Measurements from ENCODE around the gene KDM4B.

Gene KDM4B

GRCh38 chr19:5093948-5094718, 125.2 kb downstream of the KDM4B start:
- peak; percentile 47 for DNase-seq

- DNase-seq: no peak
Measured at GRCh38 chr19:5094768-5095567, 126.1 kb downstream of the KDM4B start.

DNA sequence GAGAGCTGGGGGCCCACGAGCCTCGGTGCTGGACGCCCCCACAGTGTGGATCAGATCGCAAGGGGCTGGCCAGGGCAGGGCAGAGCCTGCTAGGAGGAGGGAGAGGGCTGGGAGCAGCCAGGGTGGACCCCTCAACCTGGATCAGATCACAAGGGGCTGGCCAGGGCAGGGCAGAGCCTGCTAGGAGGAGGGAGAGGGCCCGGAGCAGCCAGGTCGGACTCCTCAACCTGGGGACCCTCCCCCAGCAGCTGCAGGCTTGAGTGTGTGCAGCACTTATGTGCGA, 126.6 kb downstream of the KDM4B start:
- no peak for DNase-seq

GRCh38 chr19:5096536-5096935, 127.6 kb downstream of the KDM4B start:
- no peak for DNase-seq

GRCh38 chr19:5097331-5097930, 128.5 kb downstream of the KDM4B start:
- DNase-seq: no peak

DNA sequence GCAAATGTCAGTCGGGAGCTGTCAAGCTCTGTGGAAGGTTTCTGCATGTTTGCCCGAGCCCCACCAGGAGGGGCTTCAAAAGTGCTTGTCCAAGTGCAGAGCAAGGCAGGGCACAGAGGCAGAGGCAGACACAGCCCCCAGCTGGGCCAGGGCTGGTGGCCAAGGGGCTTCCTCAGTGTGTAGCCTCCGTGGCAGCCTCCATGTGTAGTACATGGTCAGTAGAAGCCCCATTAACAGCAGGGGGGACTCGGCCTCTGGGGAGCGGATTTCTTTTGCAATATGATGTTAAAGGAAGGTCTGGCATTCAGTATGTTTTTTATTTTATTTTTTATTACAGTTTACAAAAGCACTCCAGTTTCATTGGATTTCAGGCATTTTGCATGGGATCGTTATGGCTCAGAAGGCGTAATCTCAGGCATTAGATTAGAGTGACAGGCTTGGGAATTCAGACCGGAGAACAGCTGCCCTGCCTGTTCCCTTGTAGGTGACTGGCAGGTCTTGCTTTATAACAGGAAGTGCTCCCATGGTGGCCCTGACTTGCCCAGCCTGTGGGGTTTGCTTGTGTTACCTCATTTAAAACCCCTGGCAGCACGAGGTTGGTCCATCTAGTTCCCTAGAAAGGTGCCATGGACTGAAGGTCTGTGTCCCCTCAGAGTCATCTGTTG, 129.2 kb downstream of the KDM4B start:
- no peak for DNase-seq

DNA sequence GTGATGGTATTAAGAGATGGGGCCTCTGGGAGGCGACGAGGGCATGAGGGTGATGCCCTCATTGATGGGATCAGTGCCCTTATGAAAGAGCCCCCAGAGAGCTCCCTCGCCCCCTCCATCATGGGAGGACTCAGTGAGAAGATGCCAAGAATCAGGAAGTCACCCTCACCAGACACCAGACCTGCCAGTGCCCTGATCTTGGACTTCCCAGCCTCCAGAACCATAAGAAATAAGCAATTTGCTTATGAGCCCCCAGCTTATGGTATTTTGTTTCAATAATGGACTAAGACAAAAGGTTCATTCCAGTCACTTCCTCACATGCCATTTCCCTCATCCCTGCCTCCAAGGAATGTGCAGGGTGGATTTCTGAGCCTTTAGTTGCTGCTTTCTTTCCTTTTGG, 129.7 kb downstream of the KDM4B start:
- no peak for DNase-seq

DNA sequence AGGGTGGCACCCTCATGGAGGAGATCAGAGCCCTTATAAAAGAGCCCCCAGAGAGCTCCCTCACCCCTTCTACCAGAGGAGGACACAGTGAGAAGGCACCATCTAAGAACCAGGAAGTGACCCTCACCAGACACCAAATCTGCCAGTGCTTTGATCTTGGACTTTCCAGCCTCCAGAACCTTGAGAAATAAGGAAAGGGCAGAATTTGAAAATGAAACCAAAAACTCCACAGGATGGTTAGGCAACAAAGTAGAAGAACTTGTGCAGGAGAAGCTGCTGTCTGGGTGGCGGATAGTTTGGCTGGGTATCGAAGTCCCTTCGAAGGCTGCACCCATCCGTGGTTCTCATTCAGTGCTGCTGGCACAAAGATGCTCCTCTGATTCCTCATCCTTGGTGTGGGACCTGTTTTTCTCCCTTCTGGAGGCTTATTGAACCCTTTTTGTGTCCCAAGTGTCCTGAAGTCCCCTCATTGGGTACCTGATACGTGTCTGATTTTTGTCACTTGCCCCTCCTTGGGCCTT, 130.8 kb downstream of the KDM4B start:
- no peak for DNase-seq

DNA sequence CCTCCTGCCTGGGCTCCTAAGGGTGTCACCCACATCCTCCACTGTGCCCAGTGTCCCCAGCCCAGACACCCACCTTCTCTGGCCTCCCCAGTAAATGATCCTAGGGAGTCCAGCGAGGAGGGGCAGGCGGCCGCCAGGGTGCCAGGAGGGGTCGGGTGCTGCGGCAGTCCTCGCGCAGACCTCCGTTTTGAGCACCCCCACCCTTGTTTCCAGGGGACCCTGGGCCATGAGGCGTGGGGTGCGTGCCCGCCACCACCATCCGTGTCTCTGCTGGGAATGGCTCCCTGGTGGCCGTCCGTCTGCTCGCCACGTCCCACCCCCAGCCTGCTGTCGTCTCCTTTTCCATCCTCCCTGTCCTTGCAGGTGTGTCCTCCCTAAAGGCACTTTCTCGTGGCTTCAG, 133.0 kb downstream of the KDM4B start:
- no peak for DNase-seq

DNA sequence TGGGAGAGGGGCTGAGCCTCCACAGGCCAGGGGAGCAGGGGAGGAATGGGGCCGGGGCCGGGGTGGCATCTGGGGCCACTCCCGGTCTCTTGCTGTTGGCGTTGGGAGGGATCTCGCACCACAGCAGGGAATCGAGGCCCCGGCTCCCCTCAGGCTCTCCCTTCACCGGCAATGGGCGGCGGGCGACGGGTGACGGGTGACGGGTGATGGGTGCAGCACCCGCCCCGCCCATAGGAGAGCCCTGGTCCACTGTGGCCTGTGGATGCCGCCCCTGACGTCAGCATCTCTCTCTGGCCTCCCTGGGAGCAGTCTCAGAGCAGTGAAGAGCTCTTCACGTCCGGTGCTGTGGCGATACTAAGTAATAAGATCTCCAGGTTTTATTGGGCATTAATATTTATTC, 133.6 kb downstream of the KDM4B start:
- DNase-seq: no peak

DNA sequence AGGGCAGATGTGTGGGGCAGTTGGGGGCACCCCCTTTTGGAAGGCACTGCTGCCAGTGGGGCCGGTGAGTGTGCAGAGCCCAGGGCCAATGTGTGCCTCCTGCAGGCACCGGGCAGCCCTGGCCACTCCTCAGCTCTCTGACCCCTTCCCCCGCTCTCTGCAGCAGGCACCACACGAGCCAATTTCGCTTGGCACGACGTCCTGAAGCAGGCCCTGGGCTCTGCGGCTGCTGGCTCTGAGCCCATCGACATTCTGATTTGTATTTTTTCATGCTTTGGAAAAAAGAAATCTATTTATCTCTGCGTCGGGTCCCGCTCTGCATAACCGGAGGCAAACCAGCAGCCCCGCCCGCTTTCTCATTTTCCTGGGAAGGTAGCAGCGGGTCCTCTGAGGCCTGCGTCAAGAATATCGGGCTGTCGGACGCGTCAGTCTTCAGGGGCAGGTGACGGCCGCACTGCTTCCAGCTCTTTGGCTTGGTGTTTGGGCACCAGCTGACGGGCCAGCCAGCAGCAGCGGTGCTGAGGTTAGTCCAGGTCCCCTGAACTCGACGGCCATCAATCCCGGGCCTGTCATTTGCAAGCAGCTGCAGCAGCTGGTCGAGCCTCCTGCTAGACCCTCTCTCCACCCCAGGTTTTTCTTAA, 134.3 kb downstream of the KDM4B start:
- peak; percentile 70 for DNase-seq

- no peak for DNase-seq
Measured at GRCh38 chr19:5103812-5104410, 135.0 kb downstream of the KDM4B start.

DNA sequence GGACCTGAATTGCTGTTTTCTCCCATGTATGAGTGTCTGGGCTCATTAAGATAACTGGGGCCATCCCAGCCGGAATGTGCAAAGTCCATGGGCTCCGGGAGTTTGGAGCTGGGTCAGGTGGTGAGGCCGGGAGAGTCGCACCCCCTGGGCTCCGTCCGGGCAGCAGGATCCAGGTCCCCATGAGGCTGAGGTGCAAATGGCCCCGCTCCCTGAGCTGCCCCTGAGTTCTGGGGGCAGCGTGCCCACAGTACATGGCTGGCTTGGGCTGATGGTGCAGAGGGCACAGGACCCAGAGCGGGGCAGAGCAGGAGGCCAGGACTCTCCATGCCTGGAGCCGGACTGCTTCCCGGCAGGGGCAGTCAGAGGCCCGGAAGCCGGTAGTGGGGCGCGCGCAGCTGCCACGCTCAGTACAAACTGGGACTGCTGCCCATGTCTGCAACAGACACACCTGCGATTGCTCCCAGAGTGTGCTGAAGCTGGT, 136.0 kb downstream of the KDM4B start:
- DNase-seq: no peak

DNA sequence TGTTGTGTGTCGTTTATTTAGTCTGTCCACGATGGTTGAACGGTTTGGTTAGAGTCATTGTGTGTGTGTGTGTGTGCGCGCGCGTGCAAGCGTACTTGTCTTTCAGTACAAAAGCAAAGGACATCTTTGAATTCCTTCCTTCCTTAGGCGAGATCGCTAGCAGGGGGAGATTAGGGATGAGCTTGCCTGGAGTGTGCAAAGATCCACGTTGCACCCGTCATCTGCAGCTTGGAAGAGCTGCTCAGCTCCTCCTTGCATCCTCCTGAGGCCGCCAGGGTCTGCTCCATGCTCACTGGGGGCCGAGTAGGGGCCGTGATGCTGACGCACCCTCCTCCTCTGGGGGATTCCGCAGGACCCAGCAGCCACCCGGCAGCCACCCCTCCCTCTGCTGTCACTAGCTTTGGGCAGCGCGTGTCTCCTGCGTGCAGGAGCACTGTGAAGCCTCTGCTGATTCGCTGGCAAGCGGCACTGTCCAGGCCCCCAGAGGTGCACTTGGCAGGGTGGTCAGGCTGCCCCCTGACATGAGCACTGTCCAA, 137.3 kb downstream of the KDM4B start:
- no peak for DNase-seq

GRCh38 chr19:5106971-5107370, 138.1 kb downstream of the KDM4B start:
- DNase-seq: no peak

DNA sequence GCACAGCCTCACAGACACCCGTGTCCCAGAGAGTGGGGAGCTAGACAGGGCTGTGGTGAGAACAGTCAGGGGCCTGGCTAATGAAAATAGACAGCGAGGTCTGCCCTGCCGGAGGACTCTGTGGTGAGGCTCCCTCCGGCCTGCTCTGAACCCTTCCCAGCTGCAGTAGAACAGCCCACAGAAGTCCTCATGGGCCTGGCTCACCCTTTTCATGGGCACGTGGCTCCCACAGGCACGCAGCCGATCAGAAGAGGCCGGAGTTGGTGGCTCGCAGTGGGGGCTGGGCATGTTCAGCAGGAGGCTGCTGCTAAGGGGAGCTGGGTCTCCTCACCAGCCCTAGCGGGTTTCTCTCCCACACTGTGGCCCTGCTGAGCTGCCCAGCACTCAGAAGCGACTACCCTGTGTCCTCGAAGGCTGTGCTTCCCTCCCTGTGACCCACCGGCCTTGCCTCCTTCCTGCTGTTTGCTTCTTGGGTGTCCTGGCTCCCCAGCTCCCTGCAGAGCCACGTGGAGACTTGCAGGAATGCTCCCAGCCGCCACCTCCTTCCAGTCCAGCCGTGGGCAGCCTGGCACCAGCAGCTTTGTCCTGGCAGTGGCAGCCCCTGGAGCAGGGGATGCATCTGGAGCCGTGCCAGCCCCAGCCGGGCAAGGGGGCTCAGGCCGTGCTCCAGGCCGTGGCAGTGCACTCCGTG, 138.7 kb downstream of the KDM4B start:
- DNase-seq: no peak

DNA sequence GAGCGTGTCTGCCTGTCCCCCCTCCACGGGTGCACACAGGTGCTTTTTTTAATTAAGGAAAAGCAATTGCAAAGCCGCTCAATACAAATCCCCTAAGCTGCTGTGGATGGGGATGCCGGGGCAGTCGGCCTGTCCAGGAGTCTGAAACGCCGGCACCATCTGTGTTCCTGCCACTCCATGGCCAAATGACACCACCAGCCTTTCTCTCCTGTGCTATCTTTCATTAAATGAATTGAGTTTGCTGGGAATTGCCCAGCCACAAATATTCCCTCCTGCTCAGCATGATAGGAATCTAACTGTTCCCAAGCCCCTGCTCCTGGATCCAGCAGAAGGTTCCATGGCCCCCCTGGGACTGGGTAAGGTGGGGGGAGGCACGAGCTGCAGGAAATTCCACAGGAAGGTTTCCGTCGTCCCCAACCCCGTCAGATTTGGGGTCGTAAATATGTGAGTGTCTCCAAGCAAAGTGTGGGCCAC, 139.2 kb downstream of the KDM4B start:
- DNase-seq: no peak

DNA sequence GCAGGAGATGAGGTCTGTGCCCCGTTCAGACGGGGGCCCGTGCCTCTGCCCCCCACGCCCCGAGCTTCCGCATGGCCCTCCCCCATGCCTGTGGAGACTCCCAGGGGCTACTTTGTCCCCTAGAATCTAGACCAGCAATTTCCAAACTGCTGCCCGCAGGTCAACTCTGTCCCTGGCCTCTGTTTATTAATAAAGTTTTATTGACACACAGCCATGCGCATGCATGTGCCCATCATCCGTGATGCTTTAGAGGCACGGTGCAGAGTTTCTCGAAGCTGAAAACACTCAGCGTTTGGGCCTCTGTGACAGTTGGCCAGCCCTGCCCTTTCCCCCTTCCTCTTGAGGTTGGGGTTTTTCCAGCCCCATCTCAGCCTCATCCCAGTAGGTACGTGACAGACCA, 140.0 kb downstream of the KDM4B start:
- no peak for DNase-seq

DNA sequence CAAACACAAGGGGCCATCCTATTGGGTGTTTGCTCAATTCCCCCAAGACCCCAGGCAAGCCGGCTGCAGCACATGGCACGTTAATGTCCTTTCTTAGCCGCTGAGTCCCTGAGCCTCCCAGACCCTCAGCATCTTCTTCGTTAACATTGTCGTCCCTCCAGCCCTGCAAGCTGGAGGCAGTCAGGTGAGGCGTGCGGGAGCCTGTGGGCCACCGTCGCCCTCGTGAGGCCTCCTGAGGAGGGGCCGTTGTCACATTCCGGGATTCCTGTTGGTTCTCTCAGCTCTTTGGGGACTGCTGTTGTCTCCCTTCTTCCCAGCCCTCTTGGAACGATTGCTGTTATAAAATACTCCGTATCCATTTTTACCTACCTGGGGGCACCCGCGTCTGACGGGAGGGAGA, 140.6 kb downstream of the KDM4B start:
- DNase-seq: no peak

GRCh38 chr19:5110546-5110945, 141.6 kb downstream of the KDM4B start:
- no peak for DNase-seq

GRCh38 chr19:5111051-5111450, 142.1 kb downstream of the KDM4B start:
- no peak for DNase-seq

Measured in right hindlimb (tissue), 1 donor.